Endothelial cell of umbilical vein (primary cell): ENCODE measurements around the gene FAM217A. TPM values are rescaled to one million over a fixed set of nuclear protein-coding genes. Genes with fewer than 3 reads are reported as not detected.

Source experiments
- BruUV-seq: library from RNA; stranded (reverse); fragments of 400-500 nt; replicated peaks from 2 replicates; lab custom pipeline; 2021; lab: Mats Ljungman, UMichigan
- CTCF ChIA-PET: fragments of 300-600, 350-600 bp; sonication (Branson Sonifier 250); formaldehyde crosslinking; loops from one replicate; lab custom pipeline; 2021; ENCODE audit warnings: antibody characterized with exemption, inconsistent platforms; lab: Charles Lee
- POLR2A ChIA-PET: fragments of 300-600, 350-600 bp; sonication (Branson Sonifier 250); formaldehyde crosslinking; loops from one replicate; lab custom pipeline; 2021; ENCODE audit warnings: antibody characterized with exemption, inconsistent platforms; lab: Charles Lee
- DNase-seq: peaks from one replicate; pipeline ENCODE4 v3.0.0-alpha.2; 2011; ENCODE audit warnings: low read depth, low spot score
- FAIRE-seq: peaks from 2 replicates; lab custom pipeline; 2011; peaks lifted over from hg19 to GRCh38; lab: Jason Lieb, UNC
- H2AFZ ChIP-seq: 2 replicates; pipeline ENCODE4 v1.6.0; 2012; ENCODE audit warnings: low read depth, low read length, control low read depth, inconsistent platforms
- H3K27ac ChIP-seq: 2 replicates; pipeline ENCODE4 v1.5.1; 2011; ENCODE audit warnings: low read depth, mild to moderate bottlenecking, control low read depth, low read length, moderate library complexity; ENCODE audit not compliant: insufficient read depth
- H3K27me3 ChIP-seq, 2 experiments: 2 replicates each; pipeline versions ENCODE4 v1.6.0 to v1.6.1; 2011; ENCODE audit warnings: low read length in 2 of 2, mixed read lengths in 1 of 2; ENCODE audit not compliant: control insufficient read depth in 2 of 2, insufficient read depth in 2 of 2
- H3K36me3 ChIP-seq, 2 experiments: 2 replicates in 1 of 2; 3 replicates in 1 of 2; pipeline ENCODE4 v1.5.1; 2011; ENCODE audit warnings: low read length in 2 of 2, mild to moderate bottlenecking in 1 of 2, moderate library complexity in 1 of 2; ENCODE audit not compliant: control insufficient read depth in 2 of 2, insufficient read depth in 2 of 2; ENCODE audit errors: extremely low read depth in 1 of 2
- H3K4me1 ChIP-seq: 3 replicates; pipeline ENCODE4 v1.5.1; 2011; ENCODE audit warnings: mild to moderate bottlenecking, low read length; ENCODE audit not compliant: control insufficient read depth, insufficient read depth; ENCODE audit errors: extremely low read depth
- H3K4me2 ChIP-seq: 2 replicates; pipeline ENCODE4 v1.6.1; 2011; ENCODE audit warnings: low read length, control low read depth, mixed read lengths; ENCODE audit not compliant: insufficient read depth
- H3K4me3 ChIP-seq, 3 experiments: fragments of 200-600 bp in 1 of 3; sonication (generic), shearing (Covaris generic) in 1 of 3; replicated peaks in 1 of 3; 2 replicates each; pipeline ENCODE4 v1.5.1; 2011 to 2016; ENCODE audit warnings: control low read depth in 3 of 3, low read length in 3 of 3, mild to moderate bottlenecking in 2 of 3, inconsistent platforms in 1 of 3, low read depth in 1 of 3, moderate library complexity in 1 of 3; ENCODE audit not compliant: insufficient read depth in 1 of 3
- H3K79me2 ChIP-seq: 2 replicates; pipeline ENCODE4 v1.6.0; 2012; ENCODE audit warnings: low read length, inconsistent platforms; ENCODE audit not compliant: control insufficient read depth, insufficient read depth
- H3K9ac ChIP-seq: replicated peaks from 2 replicates; pipeline ENCODE3; 2011; ENCODE audit warnings: low read length, control low read depth; ENCODE audit not compliant: insufficient read depth; ENCODE audit errors: extremely low read depth
- H3K9me1 ChIP-seq: replicated peaks from 3 replicates; pipeline ENCODE4 v1.6.0; 2011; ENCODE audit warnings: mild to moderate bottlenecking, low read length; ENCODE audit not compliant: control insufficient read depth, insufficient read depth; ENCODE audit errors: extremely low read depth
- H3K9me3 ChIP-seq: replicated peaks from 2 replicates; pipeline ENCODE4 v1.5.1; 2012; ENCODE audit warnings: low read length, inconsistent platforms; ENCODE audit not compliant: control insufficient read depth, insufficient read depth
- H4K20me1 ChIP-seq: replicated peaks from 2 replicates; pipeline ENCODE3; 2011; ENCODE audit warnings: mild to moderate bottlenecking, low read length; ENCODE audit not compliant: control insufficient read depth, insufficient read depth; ENCODE audit errors: extremely low read depth
- EZH2 ChIP-seq: IDR thresholded peaks from 2 replicates; pipeline ENCODE4 v1.6.1; 2012; ENCODE audit warnings: borderline replicate concordance, low read depth, mild to moderate bottlenecking, moderate library complexity, low read length, inconsistent platforms; ENCODE audit not compliant: severe bottlenecking
- FOS ChIP-seq: IDR thresholded peaks from 2 replicates; pipeline ENCODE4 v1.6.1; 2011; ENCODE audit warnings: mild to moderate bottlenecking, low read length, moderate library complexity, borderline replicate concordance; ENCODE audit not compliant: insufficient read depth
- GATA2 ChIP-seq: IDR thresholded peaks from 2 replicates; pipeline ENCODE4 v1.7.0; 2011; ENCODE audit warnings: low read depth, mild to moderate bottlenecking, moderate library complexity, mixed read lengths, low read length; ENCODE audit not compliant: insufficient read length, insufficient read depth
- JUN ChIP-seq: IDR thresholded peaks from 2 replicates; pipeline ENCODE4 v1.6.1; 2011; ENCODE audit warnings: borderline replicate concordance, low read depth; ENCODE audit not compliant: insufficient read length, insufficient read depth
- MYC ChIP-seq: IDR thresholded peaks from one replicate; pipeline ENCODE4 v1.6.1; 2011; ENCODE audit warnings: mild to moderate bottlenecking, low read depth, low read length
- POLR2A ChIP-seq: IDR thresholded peaks from 2 replicates; pipeline ENCODE4 v1.6.1; 2012; ENCODE audit warnings: low read depth, mild to moderate bottlenecking, control low read depth, low read length
- POLR2AphosphoS5 ChIP-seq: IDR thresholded peaks from 2 replicates; pipeline ENCODE4 v1.6.1; 2012; ENCODE audit warnings: low read depth, mild to moderate bottlenecking, control low read depth, low read length, moderate library complexity; ENCODE audit not compliant: insufficient read depth
- dilution Hi-C: fragments of 300-500 bp; cut with MboI; formaldehyde crosslinking; loops from one replicate; pipeline ENCODE4 v1.15.0; 2019; ENCODE audit warnings: low sequenced_read_pairs; ENCODE audit not compliant: extremely low pct_ligation_motif_present
- intact Hi-C: fragments of 100-400 bp; cut with micrococcal nuclease; formaldehyde crosslinking; loops from one replicate; pipeline ENCODE4 v1.10.0; 2022
- polyA plus RNA-seq, 4 experiments: library from polyadenylated mRNA; depleted of rRNA in 3 of 4; stranded (reverse) in 3 of 4; unstranded in 1 of 4; fragments of >200 nt; gene quantifications; 2 replicates each; pipeline versions ENCODE4 v1.2.1 to v1.2.3, GENCODE V29; 2011 to 2012; ENCODE audit warnings: missing spikeins in 1 of 4
- total RNA-seq: library from RNA; stranded (reverse); gene quantifications from 2 replicates; pipeline ENCODE4 v1.2.3, GENCODE V29; 2021
- TF ChIP-seq, protein P1 (sequence below), 2 donors: IDR thresholded peaks; 1 replicate in 1 of 2; 2 replicates in 1 of 2; pipeline ENCODE4 v1.5.1; 2011; ENCODE audit warnings: low read length in 2 of 2, mild to moderate bottlenecking in 2 of 2, moderate library complexity in 2 of 2, control low read depth in 1 of 2, inconsistent platforms in 1 of 2, low read depth in 1 of 2; ENCODE audit not compliant: insufficient read depth in 1 of 2; ENCODE audit errors: extremely low read depth in 1 of 2
- TF ChIP-seq, protein P2 (sequence below): IDR thresholded peaks from 2 replicates; pipeline ENCODE4 v1.6.1; 2011; ENCODE audit not compliant: insufficient read depth, insufficient read length

FAM217A gene
- total and polyA plus RNA-seq, 2 donors (not counting 3 experiments of a cell fraction or from before 2014, with no cell fraction given), result not detected

DNA sequence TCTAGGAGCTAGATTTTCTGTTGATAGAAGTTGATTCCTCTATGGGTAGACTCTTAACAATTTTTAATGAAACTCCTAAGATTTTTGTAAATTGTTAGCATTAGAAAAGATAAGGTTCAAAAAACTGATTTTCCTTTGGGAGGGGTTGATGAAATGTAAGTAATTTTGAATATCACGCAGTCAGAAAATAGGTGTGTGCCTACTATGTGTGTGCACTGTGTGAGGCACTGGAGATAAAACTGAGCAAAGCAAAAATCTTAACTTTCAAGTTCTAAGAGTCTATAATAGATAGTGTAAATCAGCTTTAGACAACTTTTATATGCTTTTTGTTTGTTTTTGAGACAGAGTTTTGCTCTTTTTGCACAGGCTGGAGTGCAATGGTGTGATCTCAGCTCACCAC, 53.3 kb downstream of the FAM217A start:
- no TSS peak for BruUV-seq
- Histone ChIP-seq H3K9me3 (no peaks in the 10 kb centered on the region), H3K4me3 (no peak overlapping the region), H2AFZ (no peak overlapping the region), H3K36me3 (no peaks in the 10 kb centered on the region), H3K27me3 (no peaks in the 10 kb centered on the region), H3K4me1 (peaks cover 11% of the 10 kb centered on the region), H3K27ac (no peak overlapping the region), H4K20me1 (peaks cover 12% of the 10 kb centered on the region), H3K9ac (no peak overlapping the region), H3K79me2 (peaks cover 92% of the 10 kb centered on the region), H3K9me1 (no peaks in the 10 kb centered on the region), H3K4me2 (no peak overlapping the region)
- DNase-seq, result no peak
- dilution Hi-C loops (no loop called here), intact Hi-C loops (no loop called here)
- FAIRE-seq, result no peak
- ChIA-PET POLR2A (no interaction called here), CTCF (interaction anchor here (0.6 kb wide), 1 partner anchor 21 kb away, joined by 4 read pairs; no protein-coding TSS in a partner anchor)
- TF ChIP-seq JUN (no peak), POLR2A (no peak), EZH2 (no peak), FOS (no peak), GATA2 (no peak), POLR2AphosphoS5 (no peak), MYC (no peak)
- TF ChIP-seq, protein P1, sequence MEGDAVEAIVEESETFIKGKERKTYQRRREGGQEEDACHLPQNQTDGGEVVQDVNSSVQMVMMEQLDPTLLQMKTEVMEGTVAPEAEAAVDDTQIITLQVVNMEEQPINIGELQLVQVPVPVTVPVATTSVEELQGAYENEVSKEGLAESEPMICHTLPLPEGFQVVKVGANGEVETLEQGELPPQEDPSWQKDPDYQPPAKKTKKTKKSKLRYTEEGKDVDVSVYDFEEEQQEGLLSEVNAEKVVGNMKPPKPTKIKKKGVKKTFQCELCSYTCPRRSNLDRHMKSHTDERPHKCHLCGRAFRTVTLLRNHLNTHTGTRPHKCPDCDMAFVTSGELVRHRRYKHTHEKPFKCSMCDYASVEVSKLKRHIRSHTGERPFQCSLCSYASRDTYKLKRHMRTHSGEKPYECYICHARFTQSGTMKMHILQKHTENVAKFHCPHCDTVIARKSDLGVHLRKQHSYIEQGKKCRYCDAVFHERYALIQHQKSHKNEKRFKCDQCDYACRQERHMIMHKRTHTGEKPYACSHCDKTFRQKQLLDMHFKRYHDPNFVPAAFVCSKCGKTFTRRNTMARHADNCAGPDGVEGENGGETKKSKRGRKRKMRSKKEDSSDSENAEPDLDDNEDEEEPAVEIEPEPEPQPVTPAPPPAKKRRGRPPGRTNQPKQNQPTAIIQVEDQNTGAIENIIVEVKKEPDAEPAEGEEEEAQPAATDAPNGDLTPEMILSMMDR (IDR thresholded peaks at IDR 0.05; ENCODE audit: extremely low read depth in 1 of 2, insufficient read depth in 1 of 2, low read depth in 1 of 2, low read length in 2 of 2), result no peak
- TF ChIP-seq, protein P2, sequence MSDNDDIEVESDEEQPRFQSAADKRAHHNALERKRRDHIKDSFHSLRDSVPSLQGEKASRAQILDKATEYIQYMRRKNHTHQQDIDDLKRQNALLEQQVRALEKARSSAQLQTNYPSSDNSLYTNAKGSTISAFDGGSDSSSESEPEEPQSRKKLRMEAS, result no peak
